Measurements from ENCODE around the gene DSC1.
"Not testable (repeated sequence)": the region's sequence is repeated elsewhere in the genome, so short reads cannot be mapped to it uniquely, and the experiment has no call there.

DSC1 gene

GRCh38 chr18:31185186-31185950 is 22.7 kb upstream of the DSC1 start:
- Histone ChIP-seq H3K9me3 (ENCODE audit: control insufficient read depth, insufficient read depth, low read length) (no peaks in the 10 kb centered on the region), H3K9me2 (replicated peaks; ENCODE audit: control insufficient read depth, low read length) (no peaks in the 10 kb centered on the region), H3K4me3 (ENCODE audit: low read length) (no peak overlapping the region), H3F3A (ENCODE audit: control insufficient read depth, insufficient read depth) (no peaks in the 10 kb centered on the region), H3K4me2 (ENCODE audit: low read length) (no peak overlapping the region), H3K4me1 (ENCODE audit: control insufficient read depth, low read length) (no peaks in the 10 kb centered on the region), H3K79me2 (ENCODE audit: control insufficient read depth, low read length) (no peaks in the 10 kb centered on the region), H3K27ac (ENCODE audit: low read depth, low read length) (no peak overlapping the region), H3K27me3 (ENCODE audit: control insufficient read depth, low read length) (no peaks in the 10 kb centered on the region), H4K20me1 (ENCODE audit: control insufficient read depth, insufficient read depth, low read depth, low read length) (no peaks in the 10 kb centered on the region), H3K36me3 (ENCODE audit: control insufficient read depth, low read length) (no peaks in the 10 kb centered on the region)
- TF ChIP-seq CTCF (IDR thresholded peaks at IDR 0.05; ENCODE audit: low read depth, low read length, poor library complexity, severe bottlenecking) (no peak), EZH2phosphoT487 (IDR thresholded peaks at IDR 0.05; ENCODE audit: borderline replicate concordance, low read length) (no peak)

GRCh38 chr18:31183302-31183701 is 20.6 kb upstream of the DSC1 start:
- Histone ChIP-seq H3F3A (ENCODE audit: control insufficient read depth, insufficient read depth) (no peaks in the 10 kb centered on the region), H3K4me1 (ENCODE audit: control insufficient read depth, low read length) (no peaks in the 10 kb centered on the region), H4K20me1 (ENCODE audit: control insufficient read depth, insufficient read depth, low read depth, low read length) (no peaks in the 10 kb centered on the region), H3K79me2 (ENCODE audit: control insufficient read depth, low read length) (no peaks in the 10 kb centered on the region), H3K27me3 (ENCODE audit: control insufficient read depth, low read length) (no peaks in the 10 kb centered on the region), H3K9me2 (replicated peaks; ENCODE audit: control insufficient read depth, low read length) (no peaks in the 10 kb centered on the region), H3K4me2 (ENCODE audit: low read length) (no peak overlapping the region), H3K4me3 (ENCODE audit: low read length) (no peak overlapping the region), H3K9me3 (ENCODE audit: control insufficient read depth, insufficient read depth, low read length) (no peaks in the 10 kb centered on the region), H3K27ac (ENCODE audit: low read depth, low read length) (no peak overlapping the region), H3K36me3 (ENCODE audit: control insufficient read depth, low read length) (no peaks in the 10 kb centered on the region)
- TF ChIP-seq CTCF (IDR thresholded peaks at IDR 0.05; ENCODE audit: low read depth, low read length, poor library complexity, severe bottlenecking) = no peak

- H3K9me2 ChIP-seq (replicated peaks; ENCODE audit: control insufficient read depth, low read length); H3F3A ChIP-seq (ENCODE audit: control insufficient read depth, insufficient read depth); H3K27me3 ChIP-seq (ENCODE audit: control insufficient read depth, low read length); H3K4me3 ChIP-seq (ENCODE audit: low read length); H3K4me2 ChIP-seq (ENCODE audit: low read length); H3K79me2 ChIP-seq (ENCODE audit: control insufficient read depth, low read length); H3K36me3 ChIP-seq (ENCODE audit: control insufficient read depth, low read length); H4K20me1 ChIP-seq (ENCODE audit: control insufficient read depth, insufficient read depth, low read depth, low read length); H3K9me3 ChIP-seq (ENCODE audit: control insufficient read depth, insufficient read depth, low read length); H3K27ac ChIP-seq (ENCODE audit: low read depth, low read length); H3K4me1 ChIP-seq (ENCODE audit: control insufficient read depth, low read length): not testable (repeated sequence)
Measured at GRCh38 chr18:31177369-31177768, 14.7 kb upstream of the DSC1 start.

- Histone ChIP-seq H3K9me2 (replicated peaks; ENCODE audit: control insufficient read depth, low read length) (no peaks in the 10 kb centered on the region), H3K27ac (ENCODE audit: low read depth, low read length) (no peak overlapping the region), H3K4me2 (ENCODE audit: low read length) (no peak overlapping the region), H3K4me1 (ENCODE audit: control insufficient read depth, low read length) (no peaks in the 10 kb centered on the region), H3K79me2 (ENCODE audit: control insufficient read depth, low read length) (no peaks in the 10 kb centered on the region), H3K4me3 (ENCODE audit: low read length) (no peak overlapping the region), H3K27me3 (ENCODE audit: control insufficient read depth, low read length) (no peaks in the 10 kb centered on the region), H3K36me3 (ENCODE audit: control insufficient read depth, low read length) (no peaks in the 10 kb centered on the region), H3K9me3 (ENCODE audit: control insufficient read depth, insufficient read depth, low read length) (no peaks in the 10 kb centered on the region), H3F3A (ENCODE audit: control insufficient read depth, insufficient read depth) (no peaks in the 10 kb centered on the region), H4K20me1 (ENCODE audit: control insufficient read depth, insufficient read depth, low read depth, low read length) (no peaks in the 10 kb centered on the region)
- no peak for TF ChIP-seq CTCF (IDR thresholded peaks at IDR 0.05; ENCODE audit: low read depth, low read length, poor library complexity, severe bottlenecking)
- TF ChIP-seq EZH2phosphoT487 (IDR thresholded peaks at IDR 0.05; ENCODE audit: borderline replicate concordance, low read length) = no peak
Measured at GRCh38 chr18:31176531-31176930, 13.9 kb upstream of the DSC1 start.

All from DOHH2 (cell line).